IPS-NIHi11 (cell line): ENCODE results near the gene SNX7.

Source experiments
- DNase-seq: peaks from one replicate; pipeline ENCODE4 v3.0.0; 2012; ENCODE audit warnings: mixed read lengths, low spot score

The SNX7 gene

GRCh38 chr1:98697781-98698180 is 36.3 kb downstream of the SNX7 start:
- no peak for DNase-seq

GRCh38 chr1:98698625-98699024 is 37.1 kb downstream of the SNX7 start:
- DNase-seq, result no peak

GRCh38 chr1:98700228-98700627 is 38.7 kb downstream of the SNX7 start:
- no peak for DNase-seq

GRCh38 chr1:98702976-98703375 is 41.5 kb downstream of the SNX7 start:
- DNase-seq, result no peak

- DNase-seq, result peak; percentile 47
Observed at GRCh38 chr1:98704474-98704873, 43.0 kb downstream of the SNX7 start.

- no peak for DNase-seq
Observed at GRCh38 chr1:98704971-98705370, 43.5 kb downstream of the SNX7 start.

GRCh38 chr1:98705591-98705990 is 44.1 kb downstream of the SNX7 start:
- no peak for DNase-seq

- no peak for DNase-seq
Observed at GRCh38 chr1:98706173-98706843, 44.8 kb downstream of the SNX7 start.

GRCh38 chr1:98707556-98707955 is 46.0 kb downstream of the SNX7 start:
- no peak for DNase-seq

GRCh38 chr1:98709906-98710305 is 48.4 kb downstream of the SNX7 start:
- DNase-seq, result no peak

GRCh38 chr1:98723574-98723973 is 62.1 kb downstream of the SNX7 start:
- no peak for DNase-seq

GRCh38 chr1:98732985-98733781 is 71.7 kb downstream of the SNX7 start:
- DNase-seq, result no peak

GRCh38 chr1:98733782-98734112 is 72.2 kb downstream of the SNX7 start:
- DNase-seq, result no peak

- no peak for DNase-seq
Observed at GRCh38 chr1:98735756-98736155, 74.2 kb downstream of the SNX7 start.

GRCh38 chr1:98737835-98738234 is 76.3 kb downstream of the SNX7 start:
- no peak for DNase-seq

- DNase-seq, result no peak
Observed at GRCh38 chr1:98739762-98740161, 78.2 kb downstream of the SNX7 start.

- no peak for DNase-seq
Observed at GRCh38 chr1:98741164-98741563, 79.6 kb downstream of the SNX7 start.

GRCh38 chr1:98749152-98749756 is 87.7 kb downstream of the SNX7 start:
- DNase-seq, result no peak

- DNase-seq, result no peak
Observed at GRCh38 chr1:98754176-98754575, 92.7 kb downstream of the SNX7 start.

- peak; percentile 31 for DNase-seq
Observed at GRCh38 chr1:98761219-98761865, 99.8 kb downstream of the SNX7 start.

- DNase-seq, result no peak
Observed at GRCh38 chr1:98763488-98764150, 102.1 kb downstream of the SNX7 start.

- no peak for DNase-seq
Observed at GRCh38 chr1:98764485-98764884, 103.0 kb downstream of the SNX7 start.
